ENCODE data around the gene EXOC6B.

DNA sequence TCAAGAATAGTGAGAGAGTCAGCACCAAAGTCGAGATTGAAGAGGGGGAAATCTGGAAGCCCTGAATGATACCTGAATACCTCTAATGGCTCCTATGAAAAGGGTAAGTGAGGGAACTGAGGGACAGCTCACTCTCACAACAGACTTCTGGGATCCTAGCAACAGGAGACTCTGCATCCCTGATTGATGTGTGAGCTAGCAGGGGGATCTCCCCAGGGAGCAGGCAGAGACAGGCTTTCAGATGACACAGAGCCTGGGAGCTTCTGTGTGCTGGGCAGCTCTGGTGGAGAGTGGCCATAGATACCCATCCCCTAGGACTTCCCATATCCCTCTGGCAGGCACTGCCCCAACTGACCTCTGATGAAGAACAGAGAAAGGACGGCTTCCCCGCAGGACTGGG is 206.2 kb downstream of the EXOC6B start:
- TF ChIP-seq, protein P1, sequence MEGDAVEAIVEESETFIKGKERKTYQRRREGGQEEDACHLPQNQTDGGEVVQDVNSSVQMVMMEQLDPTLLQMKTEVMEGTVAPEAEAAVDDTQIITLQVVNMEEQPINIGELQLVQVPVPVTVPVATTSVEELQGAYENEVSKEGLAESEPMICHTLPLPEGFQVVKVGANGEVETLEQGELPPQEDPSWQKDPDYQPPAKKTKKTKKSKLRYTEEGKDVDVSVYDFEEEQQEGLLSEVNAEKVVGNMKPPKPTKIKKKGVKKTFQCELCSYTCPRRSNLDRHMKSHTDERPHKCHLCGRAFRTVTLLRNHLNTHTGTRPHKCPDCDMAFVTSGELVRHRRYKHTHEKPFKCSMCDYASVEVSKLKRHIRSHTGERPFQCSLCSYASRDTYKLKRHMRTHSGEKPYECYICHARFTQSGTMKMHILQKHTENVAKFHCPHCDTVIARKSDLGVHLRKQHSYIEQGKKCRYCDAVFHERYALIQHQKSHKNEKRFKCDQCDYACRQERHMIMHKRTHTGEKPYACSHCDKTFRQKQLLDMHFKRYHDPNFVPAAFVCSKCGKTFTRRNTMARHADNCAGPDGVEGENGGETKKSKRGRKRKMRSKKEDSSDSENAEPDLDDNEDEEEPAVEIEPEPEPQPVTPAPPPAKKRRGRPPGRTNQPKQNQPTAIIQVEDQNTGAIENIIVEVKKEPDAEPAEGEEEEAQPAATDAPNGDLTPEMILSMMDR (IDR thresholded peaks at IDR 0.05), result no peak
- TF ChIP-seq POLR2A (IDR thresholded peaks at IDR 0.05), result no peak
